GM18861 (cell line): ENCODE measurements around the gene SPATA4.
"Not testable (repeated sequence)": the region's sequence is repeated elsewhere in the genome, so short reads cannot be mapped to it uniquely, and the experiment has no call there.

Experiments
- ATAC-seq: cut with Tn5 transposase; IDR thresholded peaks from one replicate; pipeline ENCODE4 v1.9.1; 2021; ENCODE audit not compliant: unreplicated experiment

SPATA4 gene

DNA sequence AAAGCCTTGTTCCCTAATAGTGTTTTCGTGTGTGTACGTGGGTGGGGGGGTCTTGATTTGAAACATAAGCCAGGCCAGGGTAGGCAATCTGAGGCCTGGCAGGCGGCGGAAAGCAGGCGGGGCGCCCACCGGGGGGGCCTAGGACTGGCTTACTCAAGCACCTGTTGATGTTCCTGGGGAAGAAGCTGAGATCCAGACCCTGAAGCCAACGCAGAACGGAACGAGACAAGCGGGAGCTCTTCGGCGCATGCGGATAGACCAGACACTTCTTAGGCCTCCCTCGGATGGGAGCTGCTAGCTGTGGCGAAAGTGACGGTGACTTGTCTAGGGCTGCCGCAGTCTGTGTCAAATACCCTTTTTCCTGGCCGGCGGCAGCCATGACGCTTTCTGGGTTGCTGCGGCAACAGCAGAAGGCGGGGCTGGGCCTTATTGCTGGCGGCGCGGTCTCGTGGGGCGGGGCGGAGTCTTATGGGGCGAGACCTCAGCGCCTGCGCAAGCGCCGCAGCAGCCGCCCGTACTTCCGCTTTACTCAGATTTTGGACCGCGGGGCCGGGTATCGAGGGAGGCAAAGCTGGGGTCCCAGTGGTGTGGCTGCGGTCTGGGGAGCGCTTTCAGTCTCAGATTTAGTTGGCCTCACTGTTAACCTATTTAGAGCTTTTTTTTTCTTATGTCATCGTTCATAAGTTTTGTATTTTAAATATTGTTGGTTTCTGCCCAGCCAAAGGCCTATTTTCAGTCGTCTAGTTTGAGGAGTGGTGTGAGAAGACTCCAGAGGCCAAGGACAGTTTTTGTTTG, at the start of gene SPATA4:
SPATA4 (minus strand) TSS at position 402 of the 795 bp plus-strand sequence; CDS start at position 379, 23 bp downstream.
- peak; percentile 94 for ATAC-seq

DNA sequence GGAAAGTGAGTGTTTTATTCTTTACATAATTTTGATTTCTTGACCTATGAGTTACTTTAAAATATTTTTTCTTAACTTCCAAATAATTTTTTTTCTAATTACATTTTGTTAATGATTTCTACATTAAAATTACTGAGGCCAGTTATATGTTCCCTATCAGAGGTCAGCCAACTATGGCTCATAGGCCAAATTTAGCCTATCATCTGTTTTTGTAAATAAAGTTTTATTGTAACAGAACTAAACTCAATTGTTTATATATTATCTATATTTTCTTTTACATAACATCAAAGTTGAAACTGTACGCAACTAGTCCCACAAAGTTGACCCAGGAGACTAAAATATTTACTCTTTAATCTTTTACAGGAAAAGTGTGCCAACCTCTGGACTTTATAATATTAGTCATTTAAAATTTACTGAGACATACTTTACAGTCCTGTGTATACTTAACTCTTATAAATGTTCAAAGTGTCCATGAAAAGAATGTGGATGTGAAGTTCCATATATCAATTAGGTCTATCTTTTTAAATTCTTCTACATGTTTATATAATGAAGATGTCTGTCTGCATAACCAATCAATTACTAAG, 47.5 kb upstream of the SPATA4 start:
- no peak for ATAC-seq

DNA sequence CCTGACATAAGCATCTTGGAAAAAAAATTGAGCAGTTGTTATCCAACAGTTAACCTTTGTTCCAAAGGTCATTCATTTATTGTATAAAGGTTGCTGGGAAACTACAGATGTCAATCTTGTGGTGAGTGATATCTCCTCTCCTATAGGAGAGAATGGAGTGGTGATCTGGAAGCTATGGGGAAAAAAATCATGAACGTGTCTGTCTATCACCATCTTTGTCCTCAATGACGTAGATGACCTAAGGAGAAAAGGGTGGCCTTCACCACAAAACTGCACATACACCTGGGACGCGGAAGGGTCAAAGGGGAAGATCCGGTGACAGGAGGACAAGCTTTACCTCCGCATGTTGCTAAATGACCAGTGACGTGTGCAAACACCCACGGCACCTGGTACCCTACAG, 46.3 kb upstream of the SPATA4 start:
- ATAC-seq = no peak

DNA sequence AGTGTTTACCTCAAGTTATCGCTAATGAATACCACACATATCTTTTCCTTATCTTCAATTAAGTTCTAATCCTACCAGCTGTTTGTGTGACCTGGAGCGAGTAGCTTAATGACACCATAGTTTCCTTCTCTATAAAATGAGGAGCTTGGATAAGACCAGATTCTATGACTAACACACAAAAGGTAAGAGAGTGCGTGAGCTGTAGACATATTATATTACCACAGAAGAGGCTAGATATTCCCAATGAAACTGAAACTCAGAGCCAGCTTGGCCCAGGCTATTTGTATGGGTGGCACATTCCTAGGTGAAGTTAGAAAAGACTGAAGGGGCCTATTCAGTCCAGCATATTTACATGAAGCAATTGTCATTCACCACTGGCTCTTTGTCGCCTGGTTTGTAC, 43.4 kb upstream of the SPATA4 start:
- ATAC-seq = no peak

DNA sequence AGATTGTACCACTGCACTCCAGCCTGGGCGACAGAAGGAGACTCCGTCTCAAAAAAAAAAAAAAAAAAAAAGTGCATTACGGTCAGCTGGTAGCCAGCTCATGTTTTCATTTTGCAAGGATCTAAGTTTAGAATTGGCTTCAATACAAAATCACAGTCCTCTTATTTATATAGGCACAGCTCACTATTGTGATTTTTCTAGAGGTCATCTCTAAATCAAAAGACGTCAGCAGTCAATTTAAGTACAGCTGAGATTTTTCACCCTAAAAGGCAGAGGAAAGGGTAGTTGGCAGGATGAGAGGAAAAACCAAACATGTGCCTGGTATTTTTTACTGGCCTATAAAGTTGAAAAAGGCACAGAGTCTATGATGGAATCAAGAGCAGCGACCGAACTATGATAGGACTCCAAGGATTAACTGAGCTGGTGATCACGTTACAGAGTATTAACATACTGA, 42.8 kb upstream of the SPATA4 start:
- no peak for ATAC-seq

DNA sequence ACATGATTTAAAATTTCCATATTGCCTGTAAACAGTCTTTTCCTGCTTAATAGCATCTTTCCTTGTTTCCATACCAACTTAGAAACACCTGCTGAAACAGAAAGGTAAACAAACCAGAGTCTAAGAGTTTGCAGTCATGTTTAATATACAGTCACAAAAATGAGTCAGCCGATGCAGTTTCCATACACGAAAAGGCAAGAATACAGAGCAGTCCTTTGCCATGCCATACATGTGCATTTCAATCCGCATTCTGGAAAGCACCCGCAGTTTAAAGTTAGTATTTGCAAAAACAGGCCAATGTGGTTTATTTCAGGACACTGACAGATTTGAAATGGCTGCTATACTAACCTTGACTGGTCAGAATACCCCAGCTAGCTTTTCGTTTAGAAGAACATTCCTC, 41.6 kb upstream of the SPATA4 start:
- ATAC-seq = no peak

DNA sequence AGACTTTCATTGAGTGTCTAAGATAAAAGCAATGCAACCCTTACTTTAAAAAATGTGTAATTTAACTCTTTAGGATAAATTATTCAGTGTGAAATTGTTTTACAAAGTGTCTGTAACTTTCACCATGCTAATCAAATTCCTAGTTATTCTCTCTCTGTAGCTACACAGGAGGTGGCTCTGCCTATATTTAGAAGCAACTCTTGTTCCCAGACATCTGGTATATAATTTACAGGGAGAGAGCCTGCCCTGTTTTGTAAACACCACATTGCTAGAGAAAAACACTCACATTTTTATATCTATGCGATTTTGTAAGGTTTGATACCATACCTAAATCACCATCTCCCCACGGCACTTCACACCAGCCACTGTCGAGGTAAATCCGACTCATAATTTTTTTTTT, 35.5 kb upstream of the SPATA4 start:
- no peak for ATAC-seq

DNA sequence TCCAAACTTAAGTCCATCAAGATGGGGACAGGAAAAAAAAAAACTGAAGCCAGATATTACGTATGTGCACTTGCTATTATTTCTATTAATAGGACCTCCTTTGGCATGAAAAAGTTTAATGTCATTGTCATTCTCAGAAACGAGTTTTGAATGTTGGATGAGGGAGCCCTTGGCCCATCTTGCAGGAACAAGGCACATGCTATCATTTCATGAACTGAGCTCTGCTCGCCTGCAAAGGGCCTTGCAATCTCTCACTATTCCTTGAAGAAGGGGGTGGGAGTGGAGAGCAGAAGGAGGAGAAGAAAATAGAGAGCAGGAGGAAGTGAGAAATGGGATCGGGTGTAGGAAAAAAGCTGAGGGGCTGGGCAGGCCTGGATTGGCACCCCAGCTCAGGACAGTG, 34.3 kb upstream of the SPATA4 start:
- no peak for ATAC-seq

DNA sequence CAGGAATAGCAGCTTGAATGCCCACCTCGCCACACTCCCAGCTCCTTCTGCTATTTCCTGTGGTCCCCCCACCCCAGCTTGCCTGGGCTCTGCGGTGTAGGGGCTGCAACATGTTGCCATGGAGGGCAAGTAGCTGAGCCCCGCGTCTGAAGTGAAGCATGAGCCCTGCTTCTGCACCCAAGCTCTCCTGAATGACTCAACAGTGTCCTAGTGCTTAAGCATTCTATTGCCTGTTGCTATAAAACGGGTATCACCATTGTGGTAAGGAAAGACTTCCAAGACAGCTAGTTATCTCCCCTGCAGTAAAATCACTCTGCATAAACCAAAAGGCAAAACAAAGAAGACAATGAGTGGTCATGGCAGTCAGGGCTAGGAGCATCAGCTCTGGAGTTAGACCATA, 31.4 kb upstream of the SPATA4 start:
- ATAC-seq = no peak

DNA sequence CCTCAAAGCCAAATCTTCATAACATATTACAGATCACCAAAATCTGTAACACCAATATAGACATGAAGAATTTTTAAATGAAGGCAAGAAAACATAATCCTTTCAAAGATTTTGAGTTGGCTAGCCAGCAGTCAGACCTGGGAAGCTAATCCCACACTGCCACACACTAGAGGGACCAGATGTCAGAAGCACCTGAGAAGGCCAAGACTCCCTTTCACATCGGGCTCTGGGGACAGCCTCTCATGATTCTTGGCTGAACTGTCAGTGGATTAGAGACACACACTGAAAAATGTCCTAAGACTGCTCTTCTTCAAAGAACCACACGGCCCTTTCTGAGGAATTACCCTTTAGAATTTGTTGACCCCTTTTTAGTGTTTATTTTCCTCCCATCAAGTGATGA, 28.2 kb upstream of the SPATA4 start:
- ATAC-seq = no peak

DNA sequence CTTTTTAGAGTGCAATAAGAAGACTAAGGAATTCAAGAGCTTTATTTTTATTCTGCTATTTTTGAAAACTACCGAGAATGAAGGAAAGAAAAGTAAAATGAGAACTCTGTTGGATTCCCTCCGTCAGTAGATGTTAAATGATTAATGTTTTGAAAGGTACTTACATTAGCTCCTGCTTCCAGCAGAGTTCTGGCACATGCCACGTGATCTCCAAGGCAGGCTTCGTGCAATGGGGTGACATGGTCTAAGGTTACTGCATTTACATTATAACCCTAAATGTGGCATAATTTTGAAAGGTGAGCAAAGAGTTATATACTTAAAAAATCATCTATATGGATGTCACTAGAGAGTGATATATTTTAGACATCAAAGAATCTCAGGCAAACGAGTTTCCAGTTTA, 26.8 kb upstream of the SPATA4 start:
- ATAC-seq = no peak

DNA sequence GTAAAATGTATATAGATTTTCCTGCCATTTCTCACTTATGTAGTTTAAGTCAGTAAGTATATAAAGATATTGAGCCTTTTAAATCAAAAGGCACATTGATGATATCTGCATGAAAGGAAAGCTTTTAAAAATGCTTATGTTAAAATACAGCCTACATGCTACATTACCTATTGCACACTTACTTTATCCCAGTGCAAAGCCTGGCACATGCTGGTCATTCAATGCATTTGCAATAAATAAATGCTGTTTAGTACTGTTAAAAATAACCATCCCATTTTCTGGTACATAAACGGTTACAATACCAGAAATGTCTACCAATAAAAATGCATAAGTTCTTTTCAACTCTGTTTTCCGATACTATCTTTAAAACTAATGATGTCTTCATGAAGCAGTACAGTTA, 22.1 kb upstream of the SPATA4 start:
- ATAC-seq = no peak

DNA sequence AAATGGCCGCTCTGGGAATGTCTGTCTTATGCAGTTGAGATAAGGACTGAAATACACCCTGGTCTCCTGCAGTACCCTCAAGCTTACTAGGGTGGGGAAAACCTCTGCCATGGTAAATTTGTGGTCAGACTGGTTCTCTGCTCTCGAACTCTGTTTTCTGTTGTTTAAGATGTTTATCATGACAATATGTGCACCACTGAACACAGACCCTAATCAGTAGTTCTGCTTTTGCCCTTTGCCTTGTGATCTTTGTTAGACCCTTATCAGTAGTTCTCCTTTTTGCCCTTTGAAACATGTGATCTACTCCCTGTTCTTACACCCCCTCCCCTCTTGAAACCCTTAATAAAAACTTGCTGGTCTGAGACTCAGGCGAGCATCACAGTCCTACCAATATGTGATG, 17.0 kb upstream of the SPATA4 start:
- ATAC-seq = not testable (repeated sequence)

DNA sequence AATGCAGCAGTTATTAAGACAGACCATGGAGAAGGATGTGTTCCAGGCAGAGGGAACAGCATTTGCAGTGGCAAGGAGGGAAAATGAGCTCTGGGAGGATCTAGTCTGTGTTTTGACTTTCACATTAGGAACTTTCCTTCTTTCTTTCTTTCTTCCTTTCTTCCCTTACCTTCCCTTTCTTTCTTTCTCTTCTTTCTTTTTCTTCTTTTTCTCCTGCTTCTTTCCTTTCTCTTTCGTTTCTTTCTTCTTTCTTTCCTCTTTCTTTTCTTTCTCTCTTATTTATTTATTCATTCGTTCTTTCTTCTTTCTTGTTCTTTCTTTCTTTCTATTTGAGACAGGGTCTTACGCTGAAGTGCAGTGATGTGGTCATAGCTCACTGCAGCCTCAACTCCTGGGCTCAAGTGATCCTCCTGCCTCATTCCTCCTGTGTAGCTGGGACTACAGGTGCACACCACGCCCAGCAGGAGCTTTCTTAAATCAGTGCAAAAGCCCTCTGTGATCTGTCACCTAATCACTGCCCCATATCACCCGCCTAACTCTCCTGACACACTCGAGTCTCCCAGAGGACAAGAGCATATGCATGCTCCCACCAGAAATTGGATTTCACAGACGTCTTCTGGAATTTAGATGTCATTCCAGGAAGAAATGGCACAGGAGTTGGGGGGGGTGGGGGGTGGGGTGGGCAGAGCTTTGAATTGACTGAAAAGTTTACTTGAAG, 15.4 kb upstream of the SPATA4 start:
- no peak for ATAC-seq

DNA sequence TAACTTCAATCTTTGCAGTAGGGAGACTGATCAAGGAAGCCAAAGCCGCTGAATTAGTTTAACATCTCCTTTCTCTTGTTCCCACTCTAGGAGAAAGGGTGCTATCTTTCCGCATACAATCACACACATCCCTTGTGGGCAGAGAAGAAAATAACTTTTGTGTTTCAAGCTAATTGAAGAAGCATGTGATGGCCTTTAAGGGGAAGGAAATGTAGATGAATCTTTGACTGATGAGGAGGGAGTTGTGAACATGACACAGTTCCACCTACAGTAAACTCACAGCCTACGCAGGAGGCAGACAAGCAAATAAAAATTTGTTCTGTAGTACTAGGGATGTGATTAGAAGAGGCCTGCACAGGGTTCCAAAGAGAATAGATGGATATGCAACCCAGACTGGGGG, 14.7 kb upstream of the SPATA4 start:
- ATAC-seq = no peak

DNA sequence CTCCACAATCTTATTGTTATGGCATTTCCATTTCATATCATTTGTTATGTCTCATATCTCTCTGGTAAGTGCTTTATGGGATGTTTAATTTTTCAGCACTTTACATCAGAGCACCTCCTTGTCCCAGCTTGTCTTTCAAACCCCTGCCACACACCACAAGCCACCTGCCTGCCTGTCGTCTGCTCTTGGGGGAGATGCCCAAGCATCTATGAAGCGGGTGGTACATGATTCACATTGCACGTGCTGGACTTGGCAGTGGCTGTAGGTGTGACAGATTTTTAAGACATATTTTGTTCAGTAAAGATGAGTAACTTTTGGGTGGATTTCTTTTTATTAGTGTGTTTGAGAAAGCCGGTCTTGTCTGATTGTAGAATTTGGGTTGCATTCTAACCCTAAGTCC, 14.2 kb upstream of the SPATA4 start:
- ATAC-seq = no peak

DNA sequence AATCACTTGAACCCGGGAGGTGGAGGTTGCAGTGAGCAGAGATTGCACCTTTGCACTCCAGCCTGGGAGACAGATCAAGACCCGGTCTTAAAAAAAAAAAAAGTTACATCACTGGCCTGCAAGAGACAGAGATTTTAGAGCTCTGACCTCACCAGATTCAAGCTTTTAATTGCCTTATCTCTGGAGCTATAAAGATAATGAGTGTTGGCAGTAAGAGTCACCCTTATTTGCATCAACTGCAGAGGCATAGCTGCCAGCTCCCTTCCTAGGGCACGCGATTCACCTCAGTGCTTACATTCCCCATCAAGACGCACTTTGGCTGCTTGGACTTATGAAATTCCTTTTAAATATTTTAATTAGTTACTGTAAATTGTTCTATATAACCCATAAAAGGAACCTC, 12.5 kb upstream of the SPATA4 start:
- no peak for ATAC-seq

DNA sequence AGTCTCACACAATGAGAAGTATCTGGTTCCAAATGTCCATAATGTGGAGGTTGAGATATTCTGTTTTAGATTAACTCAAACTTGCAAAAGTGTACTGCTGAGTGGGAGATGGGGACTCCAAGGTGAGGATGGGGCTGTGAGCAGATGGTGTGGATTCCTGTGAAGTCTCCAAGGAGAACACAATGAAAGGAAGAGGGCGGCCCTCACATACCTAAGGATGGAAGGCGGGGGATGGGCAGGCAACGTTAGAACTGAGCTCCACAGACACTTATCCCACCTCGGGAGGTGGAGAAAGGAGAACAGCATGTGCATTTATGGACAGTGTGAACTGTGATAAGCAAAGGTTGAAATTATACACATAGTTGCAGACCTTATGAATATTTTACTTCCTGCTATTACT, 9.9 kb upstream of the SPATA4 start:
- ATAC-seq = no peak

DNA sequence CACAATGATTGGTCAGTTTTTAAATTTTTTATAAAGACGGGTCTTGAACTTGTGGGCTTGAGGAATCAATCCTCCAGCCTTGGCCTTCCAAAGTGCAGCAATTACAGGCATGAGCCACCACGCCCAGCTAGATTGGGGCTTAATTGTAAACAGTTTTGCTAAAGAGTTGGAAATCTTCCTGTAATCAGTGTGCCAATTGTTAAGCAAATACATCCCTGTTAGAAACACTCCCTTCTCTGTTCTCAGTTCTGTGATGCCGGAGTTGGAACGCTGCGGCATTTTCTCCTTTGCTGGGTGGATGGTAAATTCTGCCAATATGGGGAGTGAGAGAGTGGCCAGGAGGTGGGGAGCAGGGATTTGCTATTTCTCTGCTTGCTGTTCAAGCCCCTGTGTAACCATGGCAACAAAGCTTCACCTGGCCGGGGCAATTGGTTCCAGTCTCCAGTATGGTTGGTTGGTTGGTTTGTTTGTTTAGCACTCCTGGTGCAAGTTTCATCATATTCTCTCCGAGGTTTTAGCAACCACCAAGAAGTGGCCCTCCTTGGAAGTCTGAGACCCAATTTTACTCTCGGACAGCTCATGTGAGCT, 3.0 kb upstream of the SPATA4 start:
- no peak for ATAC-seq

DNA sequence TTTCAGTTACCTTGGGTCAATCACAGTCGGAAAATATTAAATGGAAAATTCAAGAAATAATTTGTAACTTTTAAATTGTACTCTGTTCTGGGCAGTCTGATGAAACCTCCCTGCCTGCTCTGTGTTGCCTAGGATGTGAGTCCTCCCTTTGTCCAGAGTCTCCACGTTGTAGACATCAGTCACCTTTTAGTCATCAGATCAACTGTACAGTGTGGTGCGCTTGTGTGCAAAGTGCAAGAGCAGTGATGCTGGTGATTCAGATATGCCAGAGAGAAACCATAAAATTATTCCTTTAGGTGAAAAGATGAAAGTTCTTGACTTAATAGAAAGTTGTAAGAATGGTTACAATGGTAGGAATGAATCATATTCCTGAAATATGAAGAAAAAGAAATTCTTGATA, 1.4 kb downstream of the SPATA4 start:
- no peak for ATAC-seq

DNA sequence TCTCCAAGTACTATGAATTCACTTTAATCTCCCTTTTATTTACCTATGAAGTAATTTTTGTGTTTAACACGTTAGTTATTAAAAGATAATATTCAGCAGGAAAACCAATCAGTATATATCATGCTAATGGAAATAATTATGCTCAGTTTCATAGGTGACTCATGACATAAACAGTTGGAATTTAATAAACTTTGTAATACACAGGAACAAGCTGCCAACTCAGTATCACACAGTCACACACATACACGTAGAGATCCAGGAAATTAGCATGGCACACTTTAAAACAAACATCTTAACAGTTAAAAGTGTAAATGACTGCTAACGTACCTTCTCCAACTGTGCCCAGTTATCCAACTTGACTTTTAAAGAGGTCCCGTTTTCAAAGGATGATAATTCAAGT, 2.3 kb downstream of the SPATA4 start:
- no peak for ATAC-seq

DNA sequence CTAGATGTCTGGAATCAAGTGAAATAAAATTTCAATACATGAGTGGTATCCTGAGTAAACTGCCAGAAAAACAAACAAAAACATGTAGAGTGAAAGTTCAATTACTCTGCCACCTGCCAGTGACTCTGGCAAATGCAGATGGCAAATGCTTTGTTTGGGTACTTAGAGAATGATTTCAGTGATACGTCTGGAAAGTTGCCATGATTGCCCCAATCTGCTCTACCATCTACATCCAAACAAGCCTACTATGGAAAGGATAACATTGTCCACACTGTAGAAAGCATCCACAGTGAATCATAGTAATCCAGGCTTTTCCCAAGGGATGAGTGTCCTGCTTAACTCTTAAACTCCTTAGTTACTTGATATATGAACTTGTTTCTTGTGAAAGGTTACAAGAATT, 3.4 kb downstream of the SPATA4 start:
- no peak for ATAC-seq
